H1 (cell line): ENCODE measurements around the gene SYNRG. TPM values are rescaled to one million over a fixed set of nuclear protein-coding genes. Genes with fewer than 3 reads are reported as not detected.

Experiments
- BACH1 ChIP-seq: IDR thresholded peaks from 2 replicates; pipeline ENCODE4 v1.6.1; 2012; ENCODE audit warnings: low read length, improper control_type of control experiment
- POLR2A ChIP-seq, 2 experiments: IDR thresholded peaks; 1 replicate in 1 of 2; 2 replicates in 1 of 2; pipeline ENCODE4 v1.6.1; 2011; ENCODE audit warnings: low read depth in 2 of 2, low read length in 2 of 2, mild to moderate bottlenecking in 2 of 2; ENCODE audit errors: control extremely low read depth in 1 of 2
- polyA plus RNA-seq, 7 experiments: library from polyadenylated mRNA; depleted of rRNA in 3 of 7; stranded (reverse) in 5 of 7; unstranded in 2 of 7; fragments of >200 nt in 5 of 7; fragments of 200-250 nt in 2 of 7; gene quantifications; 1 replicate in 5 of 7; 2 replicates in 1 of 7; 4 replicates in 1 of 7; pipeline versions ENCODE4 v1.2.1 to v1.2.3, GENCODE V29; 2011 to 2013; ENCODE audit warnings: missing spikeins in 2 of 7, mixed read lengths in 2 of 7
- total RNA-seq: library from RNA; stranded (reverse); fragmentation: NEBNext Ultra II Directional; extraction: Animal tissue kit (Norgen Biotek cat#: 25700); gene quantifications from 2 replicates; pipeline ENCODE4 v1.2.1, GENCODE V29; 2021
- TF ChIP-seq, protein P1 (sequence below): fragments of 300-600 bp; sonication (generic); IDR thresholded peaks from 2 replicates; pipeline ENCODE4 v1.7.1; 2012; ENCODE audit warnings: low read length, moderate library complexity, mild to moderate bottlenecking, inconsistent platforms; ENCODE audit not compliant: insufficient replicate concordance
- TF ChIP-seq, protein P2 (sequence below): IDR thresholded peaks from 2 replicates; pipeline ENCODE4 v1.6.1; 2012; ENCODE audit warnings: low read length, inconsistent platforms

SYNRG gene
- total and polyA plus RNA-seq, 2 of the 8 experiments (the other 6 are each of a cell fraction or from before 2014, with no cell fraction given), result 7.7 to 31.7 TPM

DNA sequence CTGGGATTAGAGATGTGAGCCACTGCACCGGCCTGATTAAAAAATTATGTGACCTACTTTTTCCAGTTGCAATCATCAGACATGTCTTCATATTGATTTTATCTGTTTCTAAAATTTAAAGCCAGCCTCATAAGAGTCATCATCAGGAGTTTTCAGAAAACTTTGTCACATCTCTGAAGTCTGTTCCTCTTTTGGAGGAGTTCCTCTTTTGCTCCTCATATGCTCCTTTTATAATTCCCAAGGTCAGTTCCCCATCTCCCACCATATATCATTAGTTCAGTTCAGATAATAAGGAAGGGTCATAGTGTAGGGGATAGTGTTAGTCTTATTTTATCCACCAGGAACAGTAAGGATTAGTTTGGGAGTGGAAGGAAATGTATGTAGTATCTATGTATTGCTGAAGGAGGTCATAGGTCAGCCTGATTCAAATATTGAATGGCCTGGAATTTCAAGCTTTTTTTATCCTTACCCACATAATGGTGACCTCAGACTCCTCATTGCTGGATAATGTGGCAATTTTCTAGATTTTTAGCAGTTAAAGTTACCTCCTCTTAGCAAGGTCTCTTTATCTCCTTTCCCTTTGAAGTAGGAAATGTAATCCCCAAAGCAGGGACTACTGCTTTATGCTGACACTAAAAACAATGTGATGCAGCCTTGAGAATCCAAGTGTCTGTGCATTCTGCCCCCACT, 133.3 kb downstream of the SYNRG start (continued):
- TF ChIP-seq, protein P1, sequence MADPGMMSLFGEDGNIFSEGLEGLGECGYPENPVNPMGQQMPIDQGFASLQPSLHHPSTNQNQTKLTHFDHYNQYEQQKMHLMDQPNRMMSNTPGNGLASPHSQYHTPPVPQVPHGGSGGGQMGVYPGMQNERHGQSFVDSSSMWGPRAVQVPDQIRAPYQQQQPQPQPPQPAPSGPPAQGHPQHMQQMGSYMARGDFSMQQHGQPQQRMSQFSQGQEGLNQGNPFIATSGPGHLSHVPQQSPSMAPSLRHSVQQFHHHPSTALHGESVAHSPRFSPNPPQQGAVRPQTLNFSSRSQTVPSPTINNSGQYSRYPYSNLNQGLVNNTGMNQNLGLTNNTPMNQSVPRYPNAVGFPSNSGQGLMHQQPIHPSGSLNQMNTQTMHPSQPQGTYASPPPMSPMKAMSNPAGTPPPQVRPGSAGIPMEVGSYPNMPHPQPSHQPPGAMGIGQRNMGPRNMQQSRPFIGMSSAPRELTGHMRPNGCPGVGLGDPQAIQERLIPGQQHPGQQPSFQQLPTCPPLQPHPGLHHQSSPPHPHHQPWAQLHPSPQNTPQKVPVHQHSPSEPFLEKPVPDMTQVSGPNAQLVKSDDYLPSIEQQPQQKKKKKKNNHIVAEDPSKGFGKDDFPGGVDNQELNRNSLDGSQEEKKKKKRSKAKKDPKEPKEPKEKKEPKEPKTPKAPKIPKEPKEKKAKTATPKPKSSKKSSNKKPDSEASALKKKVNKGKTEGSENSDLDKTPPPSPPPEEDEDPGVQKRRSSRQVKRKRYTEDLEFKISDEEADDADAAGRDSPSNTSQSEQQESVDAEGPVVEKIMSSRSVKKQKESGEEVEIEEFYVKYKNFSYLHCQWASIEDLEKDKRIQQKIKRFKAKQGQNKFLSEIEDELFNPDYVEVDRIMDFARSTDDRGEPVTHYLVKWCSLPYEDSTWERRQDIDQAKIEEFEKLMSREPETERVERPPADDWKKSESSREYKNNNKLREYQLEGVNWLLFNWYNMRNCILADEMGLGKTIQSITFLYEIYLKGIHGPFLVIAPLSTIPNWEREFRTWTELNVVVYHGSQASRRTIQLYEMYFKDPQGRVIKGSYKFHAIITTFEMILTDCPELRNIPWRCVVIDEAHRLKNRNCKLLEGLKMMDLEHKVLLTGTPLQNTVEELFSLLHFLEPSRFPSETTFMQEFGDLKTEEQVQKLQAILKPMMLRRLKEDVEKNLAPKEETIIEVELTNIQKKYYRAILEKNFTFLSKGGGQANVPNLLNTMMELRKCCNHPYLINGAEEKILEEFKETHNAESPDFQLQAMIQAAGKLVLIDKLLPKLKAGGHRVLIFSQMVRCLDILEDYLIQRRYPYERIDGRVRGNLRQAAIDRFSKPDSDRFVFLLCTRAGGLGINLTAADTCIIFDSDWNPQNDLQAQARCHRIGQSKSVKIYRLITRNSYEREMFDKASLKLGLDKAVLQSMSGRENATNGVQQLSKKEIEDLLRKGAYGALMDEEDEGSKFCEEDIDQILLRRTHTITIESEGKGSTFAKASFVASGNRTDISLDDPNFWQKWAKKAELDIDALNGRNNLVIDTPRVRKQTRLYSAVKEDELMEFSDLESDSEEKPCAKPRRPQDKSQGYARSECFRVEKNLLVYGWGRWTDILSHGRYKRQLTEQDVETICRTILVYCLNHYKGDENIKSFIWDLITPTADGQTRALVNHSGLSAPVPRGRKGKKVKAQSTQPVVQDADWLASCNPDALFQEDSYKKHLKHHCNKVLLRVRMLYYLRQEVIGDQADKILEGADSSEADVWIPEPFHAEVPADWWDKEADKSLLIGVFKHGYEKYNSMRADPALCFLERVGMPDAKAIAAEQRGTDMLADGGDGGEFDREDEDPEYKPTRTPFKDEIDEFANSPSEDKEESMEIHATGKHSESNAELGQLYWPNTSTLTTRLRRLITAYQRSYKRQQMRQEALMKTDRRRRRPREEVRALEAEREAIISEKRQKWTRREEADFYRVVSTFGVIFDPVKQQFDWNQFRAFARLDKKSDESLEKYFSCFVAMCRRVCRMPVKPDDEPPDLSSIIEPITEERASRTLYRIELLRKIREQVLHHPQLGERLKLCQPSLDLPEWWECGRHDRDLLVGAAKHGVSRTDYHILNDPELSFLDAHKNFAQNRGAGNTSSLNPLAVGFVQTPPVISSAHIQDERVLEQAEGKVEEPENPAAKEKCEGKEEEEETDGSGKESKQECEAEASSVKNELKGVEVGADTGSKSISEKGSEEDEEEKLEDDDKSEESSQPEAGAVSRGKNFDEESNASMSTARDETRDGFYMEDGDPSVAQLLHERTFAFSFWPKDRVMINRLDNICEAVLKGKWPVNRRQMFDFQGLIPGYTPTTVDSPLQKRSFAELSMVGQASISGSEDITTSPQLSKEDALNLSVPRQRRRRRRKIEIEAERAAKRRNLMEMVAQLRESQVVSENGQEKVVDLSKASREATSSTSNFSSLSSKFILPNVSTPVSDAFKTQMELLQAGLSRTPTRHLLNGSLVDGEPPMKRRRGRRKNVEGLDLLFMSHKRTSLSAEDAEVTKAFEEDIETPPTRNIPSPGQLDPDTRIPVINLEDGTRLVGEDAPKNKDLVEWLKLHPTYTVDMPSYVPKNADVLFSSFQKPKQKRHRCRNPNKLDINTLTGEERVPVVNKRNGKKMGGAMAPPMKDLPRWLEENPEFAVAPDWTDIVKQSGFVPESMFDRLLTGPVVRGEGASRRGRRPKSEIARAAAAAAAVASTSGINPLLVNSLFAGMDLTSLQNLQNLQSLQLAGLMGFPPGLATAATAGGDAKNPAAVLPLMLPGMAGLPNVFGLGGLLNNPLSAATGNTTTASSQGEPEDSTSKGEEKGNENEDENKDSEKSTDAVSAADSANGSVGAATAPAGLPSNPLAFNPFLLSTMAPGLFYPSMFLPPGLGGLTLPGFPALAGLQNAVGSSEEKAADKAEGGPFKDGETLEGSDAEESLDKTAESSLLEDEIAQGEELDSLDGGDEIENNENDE, result no peak
- TF ChIP-seq BACH1 (no peak), POLR2A (IDR thresholded peaks at IDR 0.05; ENCODE audit: control extremely low read depth in 1 of 2, low read depth in 2 of 2, low read length in 2 of 2) (no peak)
- TF ChIP-seq, protein P2, sequence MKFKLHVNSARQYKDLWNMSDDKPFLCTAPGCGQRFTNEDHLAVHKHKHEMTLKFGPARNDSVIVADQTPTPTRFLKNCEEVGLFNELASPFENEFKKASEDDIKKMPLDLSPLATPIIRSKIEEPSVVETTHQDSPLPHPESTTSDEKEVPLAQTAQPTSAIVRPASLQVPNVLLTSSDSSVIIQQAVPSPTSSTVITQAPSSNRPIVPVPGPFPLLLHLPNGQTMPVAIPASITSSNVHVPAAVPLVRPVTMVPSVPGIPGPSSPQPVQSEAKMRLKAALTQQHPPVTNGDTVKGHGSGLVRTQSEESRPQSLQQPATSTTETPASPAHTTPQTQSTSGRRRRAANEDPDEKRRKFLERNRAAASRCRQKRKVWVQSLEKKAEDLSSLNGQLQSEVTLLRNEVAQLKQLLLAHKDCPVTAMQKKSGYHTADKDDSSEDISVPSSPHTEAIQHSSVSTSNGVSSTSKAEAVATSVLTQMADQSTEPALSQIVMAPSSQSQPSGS, result no peak
